A673 (cell line): ENCODE data around the gene MPPE1. TPM values are rescaled to one million over a fixed set of nuclear protein-coding genes. Genes with fewer than 3 reads are reported as not detected.

ENCODE experiments used
- BruUV-seq: library from RNA; stranded (reverse); fragments of 400-500 nt; replicated peaks from 2 replicates; lab custom pipeline; 2021; lab: Mats Ljungman, UMichigan
- CTCF ChIA-PET: fragments of 300-600 bp; sonication (Branson Sonifier 250); formaldehyde crosslinking; loops from one replicate; lab custom pipeline; 2022; ENCODE audit warnings: antibody characterized with exemption; lab: Charles Lee
- POLR2A ChIA-PET: fragments of 300-600 bp; sonication (Branson Sonifier 250); formaldehyde crosslinking; loops from one replicate; lab custom pipeline; 2022; ENCODE audit warnings: antibody characterized with exemption; ENCODE audit not compliant: low non-redundant PET; lab: Charles Lee
- DNase-seq: peaks from one replicate; pipeline ENCODE4 v3.0.0-alpha.2; 2015; ENCODE audit warnings: low spot score
- H3K27ac ChIP-seq: fragments of 200-600 bp; sonication (generic); 2 replicates; pipeline ENCODE4 v1.5.1; 2016; ENCODE audit warnings: mixed run types, low read depth, mild to moderate bottlenecking, mixed read lengths, antibody characterized with exemption, low read length; ENCODE audit not compliant: poor library complexity, severe bottlenecking
- H3K27me3 ChIP-seq: fragments of 200-600 bp; sonication (generic); replicated peaks from 2 replicates; pipeline ENCODE4 v1.6.1; 2017; ENCODE audit warnings: mixed run types, low read depth, mild to moderate bottlenecking, mixed read lengths, antibody characterized with exemption, low read length; ENCODE audit not compliant: insufficient read depth, poor library complexity
- H3K36me3 ChIP-seq: fragments of 200-600 bp; sonication (generic); 2 replicates; pipeline ENCODE4 v1.6.1; 2016; ENCODE audit warnings: mixed run types, mild to moderate bottlenecking, mixed read lengths, antibody characterized with exemption, low read length; ENCODE audit not compliant: insufficient read depth, poor library complexity, severe bottlenecking
- H3K4me1 ChIP-seq: fragments of 200-600 bp; sonication (generic); 2 replicates; pipeline ENCODE4 v1.6.1; 2017; ENCODE audit warnings: mixed run types, mild to moderate bottlenecking, mixed read lengths, antibody characterized with exemption, low read length; ENCODE audit not compliant: insufficient read depth, poor library complexity, severe bottlenecking
- H3K4me3 ChIP-seq: fragments of 200-600 bp; sonication (generic); 2 replicates; pipeline ENCODE4 v1.5.1; 2016; ENCODE audit warnings: low read depth, mixed run types, mild to moderate bottlenecking, mixed read lengths, low read length; ENCODE audit not compliant: poor library complexity, severe bottlenecking
- H3K9me3 ChIP-seq: fragments of 200-600 bp; sonication (generic); 2 replicates; pipeline ENCODE4 v1.6.1; 2016; ENCODE audit warnings: mixed run types, low read depth, mild to moderate bottlenecking, mixed read lengths, antibody characterized with exemption, low read length; ENCODE audit not compliant: poor library complexity, severe bottlenecking
- EZH2 ChIP-seq: fragments of 200-600 bp; sonication (generic); IDR thresholded peaks from 2 replicates; pipeline ENCODE4 v1.6.1; 2017; ENCODE audit warnings: borderline replicate concordance, low read depth, mild to moderate bottlenecking, mixed read lengths, antibody characterized with exemption, low read length; ENCODE audit not compliant: poor library complexity, severe bottlenecking
- intact Hi-C: fragments of 100-400 bp; cut with micrococcal nuclease; formaldehyde crosslinking; loops from one replicate; pipeline ENCODE4 v1.10.0; 2022; ENCODE audit not compliant: unreplicated experiment
- total RNA-seq: library from RNA; stranded (reverse); gene quantifications from 2 replicates; pipeline ENCODE4 v1.2.3, GENCODE V29; 2021
- TF ChIP-seq, protein P1 (sequence below): fragments of 300-800, 200-600 bp; sonication (generic); conservative IDR thresholded peaks from 2 replicates; pipeline ENCODE4 v1.5.1; 2017; ENCODE audit warnings: low read depth, mild to moderate bottlenecking, antibody characterized with exemption, low read length, moderate library complexity, mixed read lengths

The MPPE1 gene
- total RNA-seq, 1 experiment from 2014 or later = 17.6 TPM

DNA sequence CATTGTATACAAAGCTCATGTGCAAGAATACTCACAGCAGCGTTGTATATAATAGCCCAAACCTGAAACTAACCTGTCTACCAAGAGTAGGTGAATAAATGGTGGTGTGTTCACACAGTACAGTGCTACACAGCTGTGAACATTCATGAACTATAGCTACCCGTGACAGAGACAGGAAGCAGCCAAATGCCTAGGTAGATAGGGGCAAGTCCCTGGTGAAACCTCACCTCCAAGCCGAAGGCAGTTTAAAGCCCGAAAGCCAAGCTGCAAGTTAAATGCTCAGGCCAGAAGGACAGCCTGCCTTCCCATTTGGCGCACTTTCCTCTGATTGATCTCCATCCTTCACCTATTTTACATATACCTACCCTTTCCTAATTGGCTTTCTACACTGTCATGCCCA lies 36.7 kb upstream of the MPPE1 start:
- ChIA-PET CTCF (no interaction called here), POLR2A (no interaction called here)
- Histone ChIP-seq H3K4me3 (no peak overlapping the region), H3K4me1 (no peaks in the 10 kb centered on the region), H3K9me3 (no peaks in the 10 kb centered on the region), H3K36me3 (no peaks in the 10 kb centered on the region), H3K27ac (no peak overlapping the region), H3K27me3 (no peaks in the 10 kb centered on the region)
- intact Hi-C loops = loop anchor here (5.0 kb wide), 1 partner anchor 38 kb away; the partner anchor contains the start of gene IMPA2
- no peak for DNase-seq
- no TSS peak for BruUV-seq
- TF ChIP-seq, protein P1, sequence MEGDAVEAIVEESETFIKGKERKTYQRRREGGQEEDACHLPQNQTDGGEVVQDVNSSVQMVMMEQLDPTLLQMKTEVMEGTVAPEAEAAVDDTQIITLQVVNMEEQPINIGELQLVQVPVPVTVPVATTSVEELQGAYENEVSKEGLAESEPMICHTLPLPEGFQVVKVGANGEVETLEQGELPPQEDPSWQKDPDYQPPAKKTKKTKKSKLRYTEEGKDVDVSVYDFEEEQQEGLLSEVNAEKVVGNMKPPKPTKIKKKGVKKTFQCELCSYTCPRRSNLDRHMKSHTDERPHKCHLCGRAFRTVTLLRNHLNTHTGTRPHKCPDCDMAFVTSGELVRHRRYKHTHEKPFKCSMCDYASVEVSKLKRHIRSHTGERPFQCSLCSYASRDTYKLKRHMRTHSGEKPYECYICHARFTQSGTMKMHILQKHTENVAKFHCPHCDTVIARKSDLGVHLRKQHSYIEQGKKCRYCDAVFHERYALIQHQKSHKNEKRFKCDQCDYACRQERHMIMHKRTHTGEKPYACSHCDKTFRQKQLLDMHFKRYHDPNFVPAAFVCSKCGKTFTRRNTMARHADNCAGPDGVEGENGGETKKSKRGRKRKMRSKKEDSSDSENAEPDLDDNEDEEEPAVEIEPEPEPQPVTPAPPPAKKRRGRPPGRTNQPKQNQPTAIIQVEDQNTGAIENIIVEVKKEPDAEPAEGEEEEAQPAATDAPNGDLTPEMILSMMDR = no peak
- no peak for TF ChIP-seq EZH2

DNA sequence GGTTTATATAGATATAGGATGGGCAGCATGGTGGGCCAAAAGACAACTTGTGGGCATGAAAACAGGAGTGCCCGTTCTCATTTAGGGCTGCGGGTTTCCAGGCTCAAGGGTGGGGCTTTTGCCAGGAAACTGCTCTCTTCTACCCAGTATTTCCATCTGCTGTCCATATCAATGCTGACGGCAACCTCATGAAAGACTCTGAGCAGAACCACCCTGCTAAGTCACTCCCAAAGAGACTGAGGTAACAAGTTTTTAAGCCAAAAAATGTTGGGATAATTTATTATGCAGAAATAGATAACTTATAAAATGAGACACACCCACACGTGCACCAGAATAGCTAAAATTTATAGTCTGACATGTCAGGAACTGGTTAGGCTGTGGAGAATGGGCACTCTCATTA lies 36.1 kb upstream of the MPPE1 start:
- H3K4me3 ChIP-seq = no peak overlapping the region
- H3K36me3 ChIP-seq = no peaks in the 10 kb centered on the region
- intact Hi-C loops = loop anchor here (5.0 kb wide), 1 partner anchor 38 kb away; the partner anchor contains the start of gene IMPA2
- H3K27me3 ChIP-seq = no peaks in the 10 kb centered on the region
- no peaks in the 10 kb centered on the region for H3K9me3 ChIP-seq
- ChIA-PET POLR2A (no interaction called here), CTCF (no interaction called here)
- H3K4me1 ChIP-seq = no peaks in the 10 kb centered on the region
- BruUV-seq = no TSS peak
- no peak overlapping the region for H3K27ac ChIP-seq
- TF ChIP-seq EZH2 = no peak
- TF ChIP-seq, protein P1 = no peak
- no peak for DNase-seq

DNA sequence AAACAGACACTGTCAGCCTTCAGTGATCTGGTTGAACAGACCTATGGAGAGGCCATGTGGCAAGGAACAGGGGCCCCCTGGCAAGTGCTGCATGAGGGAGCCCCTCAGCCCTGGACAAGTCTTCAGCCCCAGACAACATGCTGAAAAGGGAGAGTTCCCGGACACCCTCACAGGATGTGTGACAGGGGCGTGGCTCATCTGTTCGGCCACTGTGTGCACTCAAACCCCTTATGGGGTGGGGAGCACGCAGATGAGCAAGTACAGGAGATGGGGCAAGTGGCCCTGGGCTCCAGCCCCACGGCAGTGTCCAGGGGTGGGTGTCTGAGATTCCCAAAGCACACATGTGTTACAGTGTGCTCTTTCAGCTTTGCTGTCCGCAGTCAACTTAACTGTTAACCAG lies 35.4 kb upstream of the MPPE1 start:
- POLR2A ChIA-PET = no interaction called here
- intact Hi-C loops = loop anchor here (5.0 kb wide), 1 partner anchor 39 kb away; the partner anchor contains the start of gene IMPA2
- no peak for DNase-seq
- Histone ChIP-seq H3K4me3 (no peak overlapping the region), H3K27me3 (no peaks in the 10 kb centered on the region), H3K27ac (no peak overlapping the region), H3K9me3 (no peaks in the 10 kb centered on the region), H3K4me1 (no peaks in the 10 kb centered on the region), H3K36me3 (no peaks in the 10 kb centered on the region)
- CTCF ChIA-PET = no interaction called here
- TF ChIP-seq EZH2 = no peak
- TF ChIP-seq, protein P1 = no peak
- BruUV-seq = no TSS peak
